WTC11 (cell line): ENCODE results near the gene ELMO1.

Experiments
- CREB1 ChIP-seq: sonication (generic); formaldehyde crosslinking; IDR thresholded peaks from 2 replicates; pipeline ENCODE4 v1.8.0; 2023; ENCODE audit warnings: mild to moderate bottlenecking, missing genetic modification reagents
- ETV6 ChIP-seq: sonication (generic); formaldehyde crosslinking; IDR thresholded peaks from 2 replicates; pipeline ENCODE4 v1.8.1; 2022; ENCODE audit warnings: mild to moderate bottlenecking, missing genetic modification reagents
- FOXJ3 ChIP-seq: sonication (generic); formaldehyde crosslinking; IDR thresholded peaks from 2 replicates; pipeline ENCODE4 v1.9.0; 2021; ENCODE audit warnings: missing genetic modification reagents, mild to moderate bottlenecking, borderline replicate concordance
- JAZF1 ChIP-seq: fragments of 250-450 bp; sonication (Bioruptor Pico); IDR thresholded peaks from 2 replicates; pipeline ENCODE4 v1.9.0; 2021; ENCODE audit warnings: moderate library complexity, mild to moderate bottlenecking, inconsistent platforms
- TCF7 ChIP-seq: sonication (generic); formaldehyde crosslinking; IDR thresholded peaks from 2 replicates; pipeline ENCODE4 v1.8.0; 2022; ENCODE audit warnings: mild to moderate bottlenecking, low read depth, missing genetic modification reagents, moderate library complexity
- TF ChIP-seq, protein P1 (sequence below): sonication (generic); formaldehyde crosslinking; IDR thresholded peaks from 2 replicates; pipeline ENCODE4 v1.8.0; 2022; ENCODE audit warnings: mild to moderate bottlenecking, missing genetic modification reagents
- TF ChIP-seq, protein P2 (sequence below): fragments of 200-600 bp; IDR thresholded peaks from 2 replicates; pipeline ENCODE4 v1.8.0; 2022; ENCODE audit warnings: antibody characterized with exemption
- TF ChIP-seq, protein P3 (sequence below): sonication (generic); formaldehyde crosslinking; IDR thresholded peaks from 2 replicates; pipeline ENCODE4 v1.8.1; 2022; ENCODE audit warnings: mild to moderate bottlenecking, moderate library complexity, missing genetic modification reagents
- TF ChIP-seq, protein P4 (sequence below): sonication (generic); formaldehyde crosslinking; IDR thresholded peaks from 2 replicates; pipeline ENCODE4 v1.8.1; 2023; ENCODE audit warnings: mild to moderate bottlenecking, moderate library complexity, missing genetic modification reagents

DNA sequence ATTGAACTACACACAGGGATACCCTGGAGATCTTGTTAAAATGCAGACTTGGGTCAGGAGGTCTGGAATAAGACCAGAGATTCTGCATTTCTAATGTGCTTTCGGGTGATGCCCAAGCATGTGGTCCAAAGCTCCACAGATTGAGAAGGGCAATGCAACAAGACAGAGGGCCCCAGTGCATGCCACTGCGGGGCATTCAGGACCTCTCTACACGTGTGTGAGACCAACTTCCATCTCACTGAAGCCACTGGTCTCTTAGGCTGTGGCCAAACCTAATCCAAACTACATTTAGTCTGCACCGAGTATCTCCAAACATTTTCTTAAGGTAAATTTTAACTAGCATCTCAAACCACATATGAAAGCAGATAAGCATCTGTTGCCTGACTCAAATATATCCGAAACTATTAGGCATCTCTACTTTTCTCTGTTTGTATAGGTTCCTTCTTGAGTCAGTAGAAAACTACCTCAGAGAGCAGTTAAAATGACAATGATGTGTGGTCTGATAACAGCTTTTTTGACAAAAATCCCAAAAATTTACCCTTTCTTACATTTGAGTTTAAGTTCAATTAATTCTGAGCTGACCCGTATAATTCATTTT is 107.5 kb downstream of the ELMO1 start:
- TF ChIP-seq FOXJ3 (CRISPR knock-in tag) (no peak), ETV6 (CRISPR knock-in tag) (no peak), TCF7 (CRISPR knock-in tag) (no peak), CREB1 (CRISPR knock-in tag) (no peak), JAZF1 (no peak)
- TF ChIP-seq, protein P1, sequence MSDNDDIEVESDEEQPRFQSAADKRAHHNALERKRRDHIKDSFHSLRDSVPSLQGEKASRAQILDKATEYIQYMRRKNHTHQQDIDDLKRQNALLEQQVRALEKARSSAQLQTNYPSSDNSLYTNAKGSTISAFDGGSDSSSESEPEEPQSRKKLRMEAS, result no peak
- TF ChIP-seq, protein P2, sequence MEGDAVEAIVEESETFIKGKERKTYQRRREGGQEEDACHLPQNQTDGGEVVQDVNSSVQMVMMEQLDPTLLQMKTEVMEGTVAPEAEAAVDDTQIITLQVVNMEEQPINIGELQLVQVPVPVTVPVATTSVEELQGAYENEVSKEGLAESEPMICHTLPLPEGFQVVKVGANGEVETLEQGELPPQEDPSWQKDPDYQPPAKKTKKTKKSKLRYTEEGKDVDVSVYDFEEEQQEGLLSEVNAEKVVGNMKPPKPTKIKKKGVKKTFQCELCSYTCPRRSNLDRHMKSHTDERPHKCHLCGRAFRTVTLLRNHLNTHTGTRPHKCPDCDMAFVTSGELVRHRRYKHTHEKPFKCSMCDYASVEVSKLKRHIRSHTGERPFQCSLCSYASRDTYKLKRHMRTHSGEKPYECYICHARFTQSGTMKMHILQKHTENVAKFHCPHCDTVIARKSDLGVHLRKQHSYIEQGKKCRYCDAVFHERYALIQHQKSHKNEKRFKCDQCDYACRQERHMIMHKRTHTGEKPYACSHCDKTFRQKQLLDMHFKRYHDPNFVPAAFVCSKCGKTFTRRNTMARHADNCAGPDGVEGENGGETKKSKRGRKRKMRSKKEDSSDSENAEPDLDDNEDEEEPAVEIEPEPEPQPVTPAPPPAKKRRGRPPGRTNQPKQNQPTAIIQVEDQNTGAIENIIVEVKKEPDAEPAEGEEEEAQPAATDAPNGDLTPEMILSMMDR, result no peak
- TF ChIP-seq, protein P3, sequence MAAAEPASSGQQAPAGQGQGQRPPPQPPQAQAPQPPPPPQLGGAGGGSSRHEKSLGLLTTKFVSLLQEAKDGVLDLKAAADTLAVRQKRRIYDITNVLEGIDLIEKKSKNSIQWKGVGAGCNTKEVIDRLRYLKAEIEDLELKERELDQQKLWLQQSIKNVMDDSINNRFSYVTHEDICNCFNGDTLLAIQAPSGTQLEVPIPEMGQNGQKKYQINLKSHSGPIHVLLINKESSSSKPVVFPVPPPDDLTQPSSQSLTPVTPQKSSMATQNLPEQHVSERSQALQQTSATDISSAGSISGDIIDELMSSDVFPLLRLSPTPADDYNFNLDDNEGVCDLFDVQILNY (CRISPR knock-in tag), result no peak
- TF ChIP-seq, protein P4, sequence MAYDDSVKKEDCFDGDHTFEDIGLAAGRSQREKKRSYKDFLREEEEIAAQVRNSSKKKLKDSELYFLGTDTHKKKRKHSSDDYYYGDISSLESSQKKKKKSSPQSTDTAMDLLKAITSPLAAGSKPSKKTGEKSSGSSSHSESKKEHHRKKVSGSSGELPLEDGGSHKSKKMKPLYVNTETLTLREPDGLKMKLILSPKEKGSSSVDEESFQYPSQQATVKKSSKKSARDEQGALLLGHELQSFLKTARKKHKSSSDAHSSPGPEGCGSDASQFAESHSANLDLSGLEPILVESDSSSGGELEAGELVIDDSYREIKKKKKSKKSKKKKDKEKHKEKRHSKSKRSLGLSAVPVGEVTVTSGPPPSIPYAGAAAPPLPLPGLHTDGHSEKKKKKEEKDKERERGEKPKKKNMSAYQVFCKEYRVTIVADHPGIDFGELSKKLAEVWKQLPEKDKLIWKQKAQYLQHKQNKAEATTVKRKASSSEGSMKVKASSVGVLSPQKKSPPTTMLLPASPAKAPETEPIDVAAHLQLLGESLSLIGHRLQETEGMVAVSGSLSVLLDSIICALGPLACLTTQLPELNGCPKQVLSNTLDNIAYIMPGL (CRISPR knock-in tag), result no peak
